ENCODE measurements around the gene HDAC4.

GRCh38 chr2:239229545-239230279 lies 171.1 kb downstream of the HDAC4 start:
- TF ChIP-seq CTCF (IDR thresholded peaks at IDR 0.05) (no peak), POLR2A (IDR thresholded peaks at IDR 0.05) (no peak)
